NCI-H1048 (cell line): ENCODE results near the gene IL9R.
"Not testable (repeated sequence)": the region's sequence is repeated elsewhere in the genome, so short reads cannot be mapped to it uniquely, and the experiment has no call there.

Source experiments
- DNase-seq: peaks from one replicate; lab custom pipeline; 2025; lab: John Stamatoyannopoulos, UW

IL9R gene

GRCh38 chrX:156030474-156030873 lies 33.0 kb downstream of the IL9R start:
- DNase-seq = not testable (repeated sequence)
